Neural cell (in vitro differentiated cells): Measurements from ENCODE around the gene NFIX. TPM values are rescaled to one million over a fixed set of nuclear protein-coding genes. Genes with fewer than 3 reads are reported as not detected.

Experiments
- H2AFZ ChIP-seq: fragments of 200-600, 300-800 bp; sonication (generic), shearing (Covaris generic); 2 replicates; pipeline ENCODE4 v1.6.0; 2014; ENCODE audit warnings: low read depth, mild to moderate bottlenecking, antibody characterized with exemption, low read length, moderate library complexity
- H3F3A ChIP-seq: fragments of 200-600 bp; shearing (Covaris generic); 2 replicates; pipeline ENCODE4 v1.6.1; 2016; ENCODE audit warnings: mild to moderate bottlenecking, moderate library complexity, mixed read lengths, antibody characterized with exemption, low read length; ENCODE audit not compliant: insufficient read depth, poor library complexity, severe bottlenecking
- H3K27ac ChIP-seq: fragments of 200-600, 300-800 bp; sonication (generic), shearing (Covaris generic); 2 replicates; pipeline ENCODE4 v1.5.1; 2014; ENCODE audit warnings: mild to moderate bottlenecking, low read length, moderate library complexity
- H3K27me3 ChIP-seq: fragments of 300-800, 200-600 bp; sonication (generic), shearing (Covaris generic); 2 replicates; pipeline ENCODE4 v1.6.0; 2014; ENCODE audit warnings: mild to moderate bottlenecking, low read depth, low read length, moderate library complexity; ENCODE audit not compliant: insufficient read depth
- H3K36me3 ChIP-seq: fragments of 300-800, 200-600 bp; sonication (generic), shearing (Covaris generic); 2 replicates; pipeline ENCODE4 v1.5.1; 2014; ENCODE audit warnings: mild to moderate bottlenecking, antibody characterized with exemption, low read length, moderate library complexity; ENCODE audit not compliant: insufficient read depth
- H3K4me2 ChIP-seq: fragments of 300-800, 200-600 bp; sonication (generic), shearing (Covaris generic); 2 replicates; pipeline ENCODE4 v1.6.0; 2014; ENCODE audit warnings: mild to moderate bottlenecking, low read length
- H3K4me3 ChIP-seq: fragments of 300-800, 200-600 bp; sonication (generic), shearing (Covaris generic); 2 replicates; pipeline ENCODE4 v1.5.1; 2014; ENCODE audit warnings: mild to moderate bottlenecking, low read length, moderate library complexity
- H3K79me2 ChIP-seq: fragments of 200-600 bp; shearing (Covaris generic); replicated peaks from 2 replicates; pipeline ENCODE4 v1.6.0; 2014; ENCODE audit warnings: mild to moderate bottlenecking, low read length, moderate library complexity; ENCODE audit not compliant: insufficient read depth
- H3K9ac ChIP-seq: fragments of 300-800, 200-600 bp; sonication (generic), shearing (Covaris generic); 2 replicates; pipeline ENCODE4 v1.6.1; 2016; ENCODE audit warnings: mild to moderate bottlenecking, low read length, mixed read lengths
- H3K9me2 ChIP-seq: fragments of 200-600 bp; shearing (Covaris generic); 2 replicates; pipeline ENCODE4 v1.6.1; 2016; ENCODE audit warnings: mild to moderate bottlenecking, low read length, mixed read lengths; ENCODE audit not compliant: insufficient read depth
- H3K9me3 ChIP-seq: fragments of 200-600, 300-800 bp; sonication (generic), shearing (Covaris generic); 2 replicates; pipeline ENCODE4 v1.6.1; 2016; ENCODE audit warnings: mild to moderate bottlenecking, mixed run types, low read length, moderate library complexity, mixed read lengths
- H4K20me1 ChIP-seq: fragments of 200-600 bp; shearing (Covaris generic); 2 replicates; pipeline ENCODE4 v1.6.1; 2016; ENCODE audit warnings: mild to moderate bottlenecking, mixed run types; ENCODE audit not compliant: insufficient read depth
- CTCF ChIP-seq: fragments of 450-650 bp; IDR thresholded peaks from 2 replicates; pipeline ENCODE4 v1.5.1; 2014; ENCODE audit warnings: antibody characterized with exemption, mild to moderate bottlenecking, moderate library complexity; ENCODE audit not compliant: poor library complexity, severe bottlenecking
- EP300 ChIP-seq: fragments of 450-650 bp; conservative IDR thresholded peaks from 2 replicates; pipeline ENCODE4 v1.6.1; 2014; ENCODE audit warnings: antibody characterized with exemption, mild to moderate bottlenecking, moderate library complexity; ENCODE audit not compliant: poor library complexity, severe bottlenecking
- EZH2 ChIP-seq: fragments of 200-600, 300-800 bp; shearing (Covaris generic), sonication (generic); IDR thresholded peaks from 2 replicates; pipeline ENCODE4 v1.6.1; 2014; ENCODE audit warnings: antibody characterized with exemption, low read length, borderline replicate concordance, mild to moderate bottlenecking; ENCODE audit not compliant: insufficient read depth, poor library complexity, severe bottlenecking
- MXI1 ChIP-seq: fragments of 450-650 bp; conservative IDR thresholded peaks from 2 replicates; pipeline ENCODE4 v1.6.1; 2014; ENCODE audit warnings: antibody characterized with exemption, mild to moderate bottlenecking; ENCODE audit not compliant: poor library complexity, severe bottlenecking
- POLR2AphosphoS5 ChIP-seq: IDR thresholded peaks from 2 replicates; pipeline ENCODE4 v1.6.1; 2012
- RAD21 ChIP-seq: fragments of 450-650 bp; conservative IDR thresholded peaks from 2 replicates; pipeline ENCODE4 v1.6.1; 2014; ENCODE audit warnings: antibody characterized with exemption, mild to moderate bottlenecking, moderate library complexity
- REST ChIP-seq: IDR thresholded peaks from 2 replicates; pipeline ENCODE4 v1.6.1; 2012; ENCODE audit warnings: borderline replicate concordance
- SMC3 ChIP-seq: fragments of 450-650 bp; conservative IDR thresholded peaks from 2 replicates; pipeline ENCODE4 v1.6.1; 2014; ENCODE audit warnings: antibody characterized with exemption, mild to moderate bottlenecking, moderate library complexity; ENCODE audit not compliant: poor library complexity
- TAF1 ChIP-seq: IDR thresholded peaks from 2 replicates; pipeline ENCODE4 v1.6.1; 2012; ENCODE audit warnings: low read depth
- polyA plus RNA-seq: library from polyadenylated mRNA; depleted of rRNA; stranded (reverse); fragments of >200 nt; gene quantifications from 2 replicates; pipeline ENCODE4 v1.2.3, GENCODE V29; 2014

NFIX gene
- polyA plus RNA-seq, 1 donor from 2014 or later: not detected

- H3K27ac ChIP-seq: no peak overlapping the region
Measured at GRCh38 chr19:13087295-13087694, 92.0 kb downstream of the NFIX start.

GRCh38 chr19:13087795-13088537 lies 92.7 kb downstream of the NFIX start:
- Histone ChIP-seq H3K4me3 (no peak overlapping the region), H3K79me2 (no peaks in the 10 kb centered on the region), H3K4me2 (no peak overlapping the region), H3K9me2 (no peaks in the 10 kb centered on the region), H2AFZ (no peak overlapping the region), H3K36me3 (no peaks in the 10 kb centered on the region), H3K9me3 (no peaks in the 10 kb centered on the region), H3K27me3 (no peaks in the 10 kb centered on the region), H3K27ac (no peak overlapping the region), H3K9ac (no peak overlapping the region), H3F3A (no peaks in the 10 kb centered on the region), H4K20me1 (no peaks in the 10 kb centered on the region)
- TF ChIP-seq TAF1 (no peak), MXI1 (no peak), REST (no peak), POLR2AphosphoS5 (no peak), EZH2 (no peak), CTCF (no peak)

More at GRCh38 chr19:13087295-13087694, 92.0 kb downstream of the NFIX start:
- no peaks in the 10 kb centered on the region for H3F3A ChIP-seq
- H2AFZ ChIP-seq: no peak overlapping the region
- H3K27me3 ChIP-seq: no peaks in the 10 kb centered on the region
- H3K36me3 ChIP-seq: no peaks in the 10 kb centered on the region
- no peaks in the 10 kb centered on the region for H3K79me2 ChIP-seq
- no peak overlapping the region for H3K9ac ChIP-seq
- no peak overlapping the region for H3K4me3 ChIP-seq
- no peaks in the 10 kb centered on the region for H4K20me1 ChIP-seq
- no peaks in the 10 kb centered on the region for H3K9me3 ChIP-seq
- H3K9me2 ChIP-seq: no peaks in the 10 kb centered on the region
- TF ChIP-seq CTCF (no peak), MXI1 (no peak), REST (no peak), RAD21 (no peak), EZH2 (no peak), EP300 (no peak), SMC3 (no peak)
- H3K4me2 ChIP-seq: no peak overlapping the region
